GM21390 (cell line): ENCODE measurements around the gene RCOR1.
"Not testable (repeated sequence)": the region's sequence is repeated elsewhere in the genome, so short reads cannot be mapped to it uniquely, and the experiment has no call there.

Source experiments
- ATAC-seq: cut with Tn5 transposase; IDR thresholded peaks from one replicate; pipeline ENCODE4 v1.9.1; 2021; ENCODE audit not compliant: unreplicated experiment

Gene RCOR1

GRCh38 chr14:102570334-102570995, 22.0 kb upstream of the RCOR1 start:
- no peak for ATAC-seq

- no peak for ATAC-seq
Observed at GRCh38 chr14:102571043-102571442, 21.4 kb upstream of the RCOR1 start.

- ATAC-seq: no peak
Observed at GRCh38 chr14:102571478-102572042, 20.9 kb upstream of the RCOR1 start.

- not testable (repeated sequence) for ATAC-seq
Observed at GRCh38 chr14:102573161-102573560, 19.3 kb upstream of the RCOR1 start.

GRCh38 chr14:102573591-102574046, 18.8 kb upstream of the RCOR1 start:
- no peak for ATAC-seq

- ATAC-seq: no peak
Observed at GRCh38 chr14:102574281-102575159, 17.9 kb upstream of the RCOR1 start.

GRCh38 chr14:102575160-102575845, 17.1 kb upstream of the RCOR1 start:
- no peak for ATAC-seq

GRCh38 chr14:102575846-102576428, 16.5 kb upstream of the RCOR1 start:
- not testable (repeated sequence) for ATAC-seq

GRCh38 chr14:102578821-102579220, 13.6 kb upstream of the RCOR1 start:
- no peak for ATAC-seq

- ATAC-seq: no peak
Observed at GRCh38 chr14:102579696-102580549, 12.5 kb upstream of the RCOR1 start.

- ATAC-seq: no peak
Observed at GRCh38 chr14:102580550-102581110, 11.8 kb upstream of the RCOR1 start.

- no peak for ATAC-seq
Observed at GRCh38 chr14:102581193-102581592, 11.3 kb upstream of the RCOR1 start.

GRCh38 chr14:102583726-102584125, 8.7 kb upstream of the RCOR1 start:
- ATAC-seq: no peak

- no peak for ATAC-seq
Observed at GRCh38 chr14:102584871-102585869, 7.3 kb upstream of the RCOR1 start.

GRCh38 chr14:102586420-102587104, 5.9 kb upstream of the RCOR1 start:
- no peak for ATAC-seq

GRCh38 chr14:102588821-102589220, 3.6 kb upstream of the RCOR1 start:
- ATAC-seq: no peak

GRCh38 chr14:102589761-102590290, 2.6 kb upstream of the RCOR1 start:
- ATAC-seq: no peak

- no peak for ATAC-seq
Observed at GRCh38 chr14:102590667-102591099, 1.8 kb upstream of the RCOR1 start.
